ENCODE measurements around the gene ARHGAP26. TPM values are rescaled to one million over a fixed set of nuclear protein-coding genes. Genes with fewer than 3 reads are reported as not detected.

ARHGAP26 gene
- total RNA-seq, 1 donor from 2014 or later, result 12.7 TPM

- H3K4me3 Mint-ChIP-seq, result no peak overlapping the region
- no peak overlapping the region for H3K27ac Mint-ChIP-seq
- H3K9me3 Mint-ChIP-seq, result no peaks in the 10 kb centered on the region
- no peaks in the 10 kb centered on the region for H3K27me3 Mint-ChIP-seq
- H3K36me3 Mint-ChIP-seq (ENCODE audit: low read depth), result no peaks in the 10 kb centered on the region
- intact Hi-C loops (cut with micrococcal nuclease), result no loop called here
- peaks cover 25% of the 10 kb centered on the region for H3K4me1 Mint-ChIP-seq
- no peak for DNase-seq
Observed at GRCh38 chr5:142841511-142842265, 71.5 kb downstream of the ARHGAP26 start.

- Mint-ChIP-seq H3K27ac (no peak overlapping the region), H3K4me1 (peaks cover 25% of the 10 kb centered on the region), H3K9me3 (no peaks in the 10 kb centered on the region), H3K27me3 (no peaks in the 10 kb centered on the region), H3K4me3 (no peak overlapping the region), H3K36me3 (ENCODE audit: low read depth) (no peaks in the 10 kb centered on the region)
- no peak for DNase-seq
- intact Hi-C loops (cut with micrococcal nuclease), result no loop called here
Observed at GRCh38 chr5:142842994-142843905, 73.1 kb downstream of the ARHGAP26 start.

- H3K4me3 Mint-ChIP-seq, result no peak overlapping the region
Observed at GRCh38 chr5:142844866-142845265, 74.7 kb downstream of the ARHGAP26 start.

DNA sequence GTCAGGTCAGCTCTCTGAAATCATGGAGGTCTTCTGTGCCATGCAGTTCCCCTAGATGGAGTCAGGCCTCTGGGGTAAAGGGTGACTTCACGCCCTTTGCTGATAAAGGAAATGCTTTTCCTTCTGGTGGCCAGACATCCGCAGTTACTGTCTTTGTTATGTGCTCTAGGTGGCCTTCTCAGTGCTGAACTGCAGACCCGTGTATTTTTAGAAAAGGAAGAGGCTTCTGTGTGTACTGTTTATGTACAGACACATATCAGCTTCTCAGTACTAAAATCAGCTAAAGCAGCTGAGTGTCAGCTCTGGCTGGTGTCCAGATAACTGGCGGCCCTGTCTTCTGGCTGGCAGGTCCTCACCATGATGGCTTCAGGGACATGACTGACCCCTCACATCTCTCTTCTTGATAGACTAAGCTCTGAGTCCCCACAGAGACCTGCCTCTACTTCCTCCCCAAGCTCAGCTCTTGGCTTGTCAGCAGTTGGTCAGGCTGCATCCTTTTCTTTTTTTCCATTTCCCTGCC lies 75.3 kb downstream of the ARHGAP26 start:
- intact Hi-C loops (cut with micrococcal nuclease), result no loop called here
- Mint-ChIP-seq H3K4me3 (peak overlapping the region; percentile 9), H3K9me3 (no peaks in the 10 kb centered on the region), H3K27ac (peak overlapping the region; percentile 70), H3K27me3 (no peaks in the 10 kb centered on the region), H3K4me1 (peaks cover 36% of the 10 kb centered on the region), H3K36me3 (ENCODE audit: low read depth) (no peaks in the 10 kb centered on the region)
- peak; percentile 67 for DNase-seq

More at GRCh38 chr5:142844866-142845265, 74.7 kb downstream of the ARHGAP26 start:
- intact Hi-C loops (cut with micrococcal nuclease), result no loop called here
- Mint-ChIP-seq H3K27ac (peak overlapping the region; percentile 70), H3K36me3 (ENCODE audit: low read depth) (no peaks in the 10 kb centered on the region), H3K9me3 (no peaks in the 10 kb centered on the region), H3K4me1 (peaks cover 31% of the 10 kb centered on the region), H3K27me3 (no peaks in the 10 kb centered on the region)
- no peak for DNase-seq

DNA sequence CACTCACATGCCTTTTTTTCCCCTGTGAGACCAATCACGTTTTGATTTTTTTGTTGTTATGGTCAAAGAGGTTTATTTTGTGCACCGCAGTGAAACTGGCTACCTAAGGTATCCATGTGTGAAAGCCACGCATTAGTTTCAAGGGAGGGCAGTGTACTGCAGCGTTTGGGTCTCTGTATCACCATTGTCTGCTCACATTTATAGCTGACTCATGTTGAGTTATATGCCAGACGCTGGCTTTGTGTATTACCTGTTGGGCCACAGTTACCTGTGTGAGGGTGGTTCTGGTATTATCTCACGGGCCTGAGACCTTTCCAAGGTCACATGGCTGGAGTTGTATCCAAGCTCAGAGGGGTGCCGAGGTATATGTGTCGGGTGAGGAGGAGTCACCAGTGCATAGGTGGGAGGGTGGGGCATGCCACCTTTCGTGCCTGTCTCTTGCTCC lies 75.8 kb downstream of the ARHGAP26 start:
- intact Hi-C loops (cut with micrococcal nuclease), result no loop called here
- Mint-ChIP-seq H3K36me3 (ENCODE audit: low read depth) (no peaks in the 10 kb centered on the region), H3K27me3 (no peaks in the 10 kb centered on the region), H3K4me3 (peak overlapping the region; percentile 9), H3K27ac (peak overlapping the region; percentile 70), H3K9me3 (no peaks in the 10 kb centered on the region), H3K4me1 (peaks cover 34% of the 10 kb centered on the region)
- DNase-seq, result no peak

DNA sequence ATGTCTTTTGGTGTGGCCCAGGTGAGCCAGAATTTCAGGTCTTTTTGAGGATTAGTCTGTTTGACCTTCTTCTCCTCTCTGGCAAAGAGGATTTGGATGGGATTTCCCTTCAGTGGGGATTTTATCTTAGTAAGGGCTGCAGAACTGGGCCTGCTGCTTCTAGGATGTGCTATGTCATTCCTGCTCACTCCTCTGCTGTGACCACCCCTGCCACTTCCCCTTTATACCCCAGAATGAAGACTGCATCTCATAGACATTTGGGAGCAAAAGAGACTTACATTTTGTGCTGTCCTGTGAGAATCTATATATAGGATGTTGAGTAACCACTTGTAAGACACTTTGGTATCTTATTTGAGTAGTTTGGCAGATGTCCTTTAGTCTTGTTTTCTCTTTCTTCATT lies 76.2 kb downstream of the ARHGAP26 start:
- Mint-ChIP-seq H3K36me3 (ENCODE audit: low read depth) (no peaks in the 10 kb centered on the region), H3K4me1 (peaks cover 34% of the 10 kb centered on the region)
- intact Hi-C loops (cut with micrococcal nuclease), result no loop called here

GRCh38 chr5:142847898-142848790 lies 78.0 kb downstream of the ARHGAP26 start:
- Mint-ChIP-seq H3K27me3 (no peaks in the 10 kb centered on the region), H3K36me3 (ENCODE audit: low read depth) (no peaks in the 10 kb centered on the region), H3K27ac (no peak overlapping the region), H3K4me1 (peaks cover 36% of the 10 kb centered on the region), H3K9me3 (no peaks in the 10 kb centered on the region), H3K4me3 (no peak overlapping the region)
- no peak for DNase-seq
- intact Hi-C loops (cut with micrococcal nuclease), result no loop called here

More for the DNA sequence above, 76.2 kb downstream of the ARHGAP26 start:
- DNase-seq, result no peak
- Mint-ChIP-seq H3K27me3 (no peaks in the 10 kb centered on the region), H3K4me3 (no peak overlapping the region), H3K9me3 (no peaks in the 10 kb centered on the region), H3K27ac (peak overlapping the region; percentile 6)

GRCh38 chr5:142849466-142849865 lies 79.3 kb downstream of the ARHGAP26 start:
- Mint-ChIP-seq H3K36me3 (ENCODE audit: low read depth) (no peaks in the 10 kb centered on the region), H3K27ac (no peak overlapping the region), H3K4me3 (no peak overlapping the region), H3K27me3 (no peaks in the 10 kb centered on the region), H3K9me3 (no peaks in the 10 kb centered on the region), H3K4me1 (peaks cover 32% of the 10 kb centered on the region)
- intact Hi-C loops (cut with micrococcal nuclease), result no loop called here
- DNase-seq, result no peak

- Mint-ChIP-seq H3K36me3 (ENCODE audit: low read depth) (no peaks in the 10 kb centered on the region), H3K4me1 (peaks cover 30% of the 10 kb centered on the region), H3K27me3 (no peaks in the 10 kb centered on the region), H3K4me3 (no peak overlapping the region), H3K27ac (no peak overlapping the region), H3K9me3 (no peaks in the 10 kb centered on the region)
- intact Hi-C loops (cut with micrococcal nuclease), result no loop called here
- DNase-seq, result no peak
Observed at GRCh38 chr5:142849880-142850279, 79.7 kb downstream of the ARHGAP26 start.

GRCh38 chr5:142851731-142852130 lies 81.6 kb downstream of the ARHGAP26 start:
- intact Hi-C loops (cut with micrococcal nuclease), result no loop called here
- Mint-ChIP-seq H3K27me3 (no peaks in the 10 kb centered on the region), H3K36me3 (ENCODE audit: low read depth) (no peaks in the 10 kb centered on the region), H3K4me1 (peaks cover 12% of the 10 kb centered on the region), H3K9me3 (no peaks in the 10 kb centered on the region), H3K4me3 (no peak overlapping the region), H3K27ac (no peak overlapping the region)
- DNase-seq, result no peak

DNA sequence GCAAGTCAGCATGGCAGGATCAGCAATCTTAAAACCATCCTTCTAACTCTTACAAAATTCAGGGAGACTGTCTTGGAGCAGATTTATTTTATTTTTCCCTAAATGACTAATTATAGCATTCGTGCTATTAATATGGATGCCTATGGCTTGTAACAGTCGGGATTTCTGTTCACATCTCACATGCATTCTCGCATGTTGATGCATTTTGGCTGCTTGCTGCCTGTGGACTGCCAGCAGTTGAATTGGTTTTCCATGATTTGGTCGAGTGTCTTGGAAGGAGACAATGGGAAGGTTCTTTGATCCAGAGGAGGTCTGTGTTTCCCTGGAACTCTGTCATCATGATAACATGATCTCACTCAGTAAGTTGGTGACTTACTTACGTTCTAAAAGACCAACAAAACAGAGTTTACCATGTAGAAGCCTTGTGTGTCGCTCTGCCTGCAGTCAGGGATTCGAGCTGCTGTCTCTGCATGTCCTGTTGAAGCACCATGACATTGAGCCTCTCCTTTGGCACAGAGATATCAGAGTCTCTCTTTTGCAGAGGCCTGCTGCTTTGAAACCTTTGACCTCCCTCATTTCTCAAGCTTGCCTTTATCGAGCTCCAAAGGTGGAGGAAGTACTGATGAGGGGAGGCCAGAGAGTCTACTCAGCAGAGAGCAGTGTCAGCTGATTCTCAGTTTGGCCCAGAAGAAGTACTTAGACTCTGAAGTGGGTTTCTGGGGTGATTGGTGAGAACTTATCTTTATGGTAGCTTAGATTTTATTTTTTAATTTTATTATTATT lies 82.4 kb downstream of the ARHGAP26 start:
- no peak for DNase-seq
- Mint-ChIP-seq H3K36me3 (ENCODE audit: low read depth) (no peaks in the 10 kb centered on the region), H3K27me3 (no peaks in the 10 kb centered on the region), H3K27ac (no peak overlapping the region), H3K4me3 (no peak overlapping the region), H3K4me1 (peaks cover 12% of the 10 kb centered on the region), H3K9me3 (no peaks in the 10 kb centered on the region)
- intact Hi-C loops (cut with micrococcal nuclease), result no loop called here

DNA sequence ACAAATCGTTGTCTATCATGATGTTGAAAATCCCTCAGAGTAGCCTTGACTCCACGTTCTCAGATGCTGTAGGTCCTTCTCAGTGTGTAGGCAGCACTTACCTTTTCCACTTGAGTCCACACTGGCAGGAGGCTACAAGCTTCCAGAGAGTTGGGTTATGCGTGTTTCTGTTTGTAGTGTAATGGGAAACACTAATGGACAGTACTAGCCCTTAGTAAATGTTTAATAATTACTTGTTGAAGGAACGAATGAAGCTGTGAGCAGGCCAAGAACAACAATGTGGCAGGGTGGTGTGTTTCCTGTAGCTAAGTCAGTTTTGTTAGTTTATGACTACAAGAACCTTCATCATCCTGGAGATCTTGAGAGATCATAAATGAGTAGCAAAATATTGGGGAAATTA lies 83.5 kb downstream of the ARHGAP26 start:
- DNase-seq, result no peak
- no peak overlapping the region for H3K27ac Mint-ChIP-seq
- H3K4me1 Mint-ChIP-seq, result peaks cover 12% of the 10 kb centered on the region
- no peaks in the 10 kb centered on the region for H3K9me3 Mint-ChIP-seq
- H3K4me3 Mint-ChIP-seq, result no peak overlapping the region
- H3K36me3 Mint-ChIP-seq (ENCODE audit: low read depth), result no peaks in the 10 kb centered on the region
- no peaks in the 10 kb centered on the region for H3K27me3 Mint-ChIP-seq
- intact Hi-C loops (cut with micrococcal nuclease), result no loop called here

Measured in activated CD4-positive, alpha-beta T cell treated with anti-CD3 and anti-CD28 coated beads, Interleukin-2, amount 10 ng/mL, durations not matched to agents 24 days and 14 days (primary cell).